GM21526 (cell line): ENCODE data around the gene OLFM3.
A peak's percentile ranks its signal among the peaks of the same experiment; 100 is the strongest.

Experiments
- ATAC-seq: cut with Tn5 transposase; IDR thresholded peaks from one replicate; pipeline ENCODE4 v1.9.1; 2021; ENCODE audit warnings: moderate library complexity; ENCODE audit not compliant: unreplicated experiment, low FRiP score

OLFM3 gene

GRCh38 chr1:101996825-101997465 is at the start of gene OLFM3:
Gene OLFM3, minus strand, starts transcription at chr1:101996926.
- peak; percentile 53 for ATAC-seq

GRCh38 chr1:102045752-102046151 is 49.0 kb upstream of the OLFM3 start:
- no peak for ATAC-seq

GRCh38 chr1:102032534-102032933 is 35.8 kb upstream of the OLFM3 start:
- no peak for ATAC-seq

- no peak for ATAC-seq
These were observed 22.8 kb upstream of the OLFM3 start for GRCh38 chr1:102019530-102019929.

GRCh38 chr1:102015728-102016127 is 19.0 kb upstream of the OLFM3 start:
- no peak for ATAC-seq

- ATAC-seq: no peak
These were observed 5.3 kb upstream of the OLFM3 start for GRCh38 chr1:102002057-102002456.

- ATAC-seq: no peak
These were observed 561 bp downstream of the OLFM3 start for GRCh38 chr1:101995984-101996745.

- ATAC-seq: no peak
These were observed 3.0 kb downstream of the OLFM3 start for GRCh38 chr1:101993710-101994109.

- ATAC-seq: no peak
These were observed 3.7 kb downstream of the OLFM3 start for GRCh38 chr1:101992821-101993575.

- ATAC-seq: no peak
These were observed 15.8 kb downstream of the OLFM3 start for GRCh38 chr1:101980974-101981373.

- ATAC-seq: no peak
These were observed 19.5 kb downstream of the OLFM3 start for GRCh38 chr1:101977266-101977665.

GRCh38 chr1:101976161-101976560 is 20.6 kb downstream of the OLFM3 start:
- no peak for ATAC-seq

- no peak for ATAC-seq
These were observed 21.4 kb downstream of the OLFM3 start for GRCh38 chr1:101975371-101975770.

GRCh38 chr1:101974599-101975274 is 22.0 kb downstream of the OLFM3 start:
- no peak for ATAC-seq

GRCh38 chr1:101971304-101971703 is 25.4 kb downstream of the OLFM3 start:
- no peak for ATAC-seq

- no peak for ATAC-seq
These were observed 28.9 kb downstream of the OLFM3 start for GRCh38 chr1:101967871-101968270.

GRCh38 chr1:101965341-101965740 is 31.4 kb downstream of the OLFM3 start:
- ATAC-seq: no peak

GRCh38 chr1:101964708-101965107 is 32.0 kb downstream of the OLFM3 start:
- ATAC-seq: no peak

- ATAC-seq: no peak
These were observed 36.6 kb downstream of the OLFM3 start for GRCh38 chr1:101960142-101960541.

GRCh38 chr1:101959456-101959855 is 37.3 kb downstream of the OLFM3 start:
- no peak for ATAC-seq

GRCh38 chr1:101957771-101958170 is 39.0 kb downstream of the OLFM3 start:
- no peak for ATAC-seq
